Ectodermal cell (in vitro differentiated cells): ENCODE measurements around the gene WFDC13.

Experiments used
- H3K27ac ChIP-seq: 2 replicates; pipeline ENCODE4 v1.7.0; 2013; ENCODE audit warnings: mild to moderate bottlenecking, low read depth, low read length; ENCODE audit not compliant: insufficient read depth, poor library complexity, severe bottlenecking
- H3K27me3 ChIP-seq: 2 replicates; pipeline ENCODE4 v1.7.0; 2013; ENCODE audit warnings: mild to moderate bottlenecking, low read length; ENCODE audit not compliant: insufficient read depth, control insufficient read depth, poor library complexity, severe bottlenecking
- H3K36me3 ChIP-seq: one replicate; pipeline ENCODE4 v1.7.0; 2013; ENCODE audit warnings: low read length; ENCODE audit not compliant: control insufficient read depth, insufficient read depth
- H3K4me1 ChIP-seq: one replicate; pipeline ENCODE4 v1.7.0; 2013; ENCODE audit warnings: low read length; ENCODE audit not compliant: control insufficient read depth, insufficient read depth
- H3K4me3 ChIP-seq: 2 replicates; pipeline ENCODE4 v1.7.0; 2013; ENCODE audit warnings: low read depth, low read length, control low read depth; ENCODE audit not compliant: insufficient read depth
- H3K9me3 ChIP-seq: 2 replicates; pipeline ENCODE4 v1.7.0; 2013; ENCODE audit warnings: mild to moderate bottlenecking, low read length, moderate library complexity; ENCODE audit not compliant: control insufficient read depth
- WGBS, 2 experiments: methylation state at CpG; one replicate each; pipeline ENCODE4 v1.1.7; 2013; ENCODE audit warnings: missing lambda C conversion rate in 2 of 2; 5-methylcytosine and 5-hydroxymethylcytosine counted together

The WFDC13 gene

GRCh38 chr20:45758096-45758495 is 56.3 kb downstream of the WFDC13 start:
- Histone ChIP-seq H3K4me3 (no peak overlapping the region), H3K4me1 (no peaks in the 10 kb centered on the region), H3K9me3 (no peaks in the 10 kb centered on the region), H3K27me3 (no peaks in the 10 kb centered on the region), H3K36me3 (no peaks in the 10 kb centered on the region), H3K27ac (no peak overlapping the region)
- 89 to 93% methylated on average over 4 of the region's 4 CpGs for WGBS, 2 experiments
